WI38 (cell line): Measurements from ENCODE around the gene WASF3.

Source experiments
- H3K4me3 ChIP-seq: 2 replicates; pipeline ENCODE4 v1.5.1; 2011; ENCODE audit warnings: low read depth, mild to moderate bottlenecking, control low read depth, low read length
- CTCF ChIP-seq: IDR thresholded peaks from 2 replicates; pipeline ENCODE4 v1.5.1; 2012; ENCODE audit warnings: low read depth, mild to moderate bottlenecking, control low read depth, low read length

The WASF3 gene

GRCh38 chr13:26557393-26558073 lies at the start of gene WASF3:
WASF3 (plus strand) TSS chr13:26557683; CDS start chr13:26642271, 84,588 bp downstream.
- peak within 1 kb of the TSS; percentile 73 for H3K4me3 ChIP-seq
- TF ChIP-seq CTCF, result no peak

- no peak for TF ChIP-seq CTCF
- H3K4me3 ChIP-seq, result peak overlapping the region; percentile 18; the same call in 1 of the 2 replicates
Observed at GRCh38 chr13:26508885-26509284, 48.6 kb upstream of the WASF3 start.

GRCh38 chr13:26509491-26509890 lies 48.0 kb upstream of the WASF3 start:
- no peak overlapping the region for H3K4me3 ChIP-seq
- no peak for TF ChIP-seq CTCF

GRCh38 chr13:26513931-26514330 lies 43.6 kb upstream of the WASF3 start:
- no peak overlapping the region for H3K4me3 ChIP-seq
- TF ChIP-seq CTCF, result no peak

- H3K4me3 ChIP-seq, result no peak overlapping the region
- TF ChIP-seq CTCF, result no peak
Observed at GRCh38 chr13:26515721-26516120, 41.8 kb upstream of the WASF3 start.

GRCh38 chr13:26517936-26518335 lies 39.5 kb upstream of the WASF3 start:
- TF ChIP-seq CTCF, result no peak
- H3K4me3 ChIP-seq, result no peak overlapping the region

- H3K4me3 ChIP-seq, result no peak overlapping the region
- TF ChIP-seq CTCF, result no peak
Observed at GRCh38 chr13:26518451-26518959, 39.0 kb upstream of the WASF3 start.
